GM12874 (cell line): ENCODE measurements around the gene ENOPH1.

ENCODE experiments used
- CTCF ChIP-seq: IDR thresholded peaks from 2 replicates; pipeline ENCODE4 v1.5.1; 2011; ENCODE audit warnings: low read depth, mild to moderate bottlenecking, control low read depth, low read length, moderate library complexity; ENCODE audit not compliant: insufficient read depth

Gene ENOPH1

GRCh38 chr4:82480771-82481505, 50.5 kb downstream of the ENOPH1 start:
- no peak for TF ChIP-seq CTCF

GRCh38 chr4:82481506-82481840, 51.1 kb downstream of the ENOPH1 start:
- TF ChIP-seq CTCF: no peak

- no peak for TF ChIP-seq CTCF
These were observed 52.0 kb downstream of the ENOPH1 start for GRCh38 chr4:82482387-82482786.

- TF ChIP-seq CTCF: no peak
These were observed 54.8 kb downstream of the ENOPH1 start for GRCh38 chr4:82484996-82485783.

- no peak for TF ChIP-seq CTCF
These were observed 58.7 kb downstream of the ENOPH1 start for GRCh38 chr4:82489076-82489475.

GRCh38 chr4:82489987-82490386, 59.6 kb downstream of the ENOPH1 start:
- TF ChIP-seq CTCF: no peak

- no peak for TF ChIP-seq CTCF
These were observed 61.0 kb downstream of the ENOPH1 start for GRCh38 chr4:82491251-82491960.
